Duodenal mucosa (tissue), 2 donors: ENCODE measurements around the gene SCUBE1.

Source experiments
- H3K27ac ChIP-seq: one replicate; pipeline ENCODE4 v1.7.0; 2013; ENCODE audit warnings: low read depth, low read length
- H3K27me3 ChIP-seq, 2 donors: one replicate each; pipeline ENCODE4 v1.7.0; 2013; ENCODE audit warnings: low read length in 2 of 2, control low read depth in 1 of 2; ENCODE audit not compliant: insufficient read depth in 2 of 2, control insufficient read depth in 1 of 2
- H3K36me3 ChIP-seq, 2 donors: one replicate each; pipeline ENCODE4 v1.7.0; 2013; ENCODE audit warnings: low read length in 2 of 2, control low read depth in 1 of 2; ENCODE audit not compliant: insufficient read depth in 2 of 2, control insufficient read depth in 1 of 2
- H3K4me1 ChIP-seq, 2 donors: one replicate each; pipeline ENCODE4 v1.7.0; 2013; ENCODE audit warnings: low read length in 2 of 2, control low read depth in 1 of 2; ENCODE audit not compliant: insufficient read depth in 2 of 2, control insufficient read depth in 1 of 2
- H3K4me3 ChIP-seq, 2 donors: one replicate each; pipeline ENCODE4 v1.7.0; 2013; ENCODE audit warnings: low read length in 2 of 2, low read depth in 1 of 2
- H3K9ac ChIP-seq, 2 donors: one replicate each; pipeline ENCODE4 v1.7.0; 2013; ENCODE audit warnings: low read length in 2 of 2, low read depth in 1 of 2
- H3K9me3 ChIP-seq, 2 donors: one replicate each; pipeline ENCODE4 v1.7.0; 2013; ENCODE audit warnings: low read length in 2 of 2, control low read depth in 1 of 2; ENCODE audit not compliant: control insufficient read depth in 1 of 2

The SCUBE1 gene

GRCh38 chr22:43381693-43382092, 38.5 kb upstream of the SCUBE1 start:
- H3K36me3 ChIP-seq = no peaks in the 10 kb centered on the region
- H3K9me3 ChIP-seq = no peaks in the 10 kb centered on the region
- no peak overlapping the region for H3K27ac ChIP-seq
- H3K4me3 ChIP-seq = no peak overlapping the region
- peaks cover 0 to under 1% of the 10 kb centered on the region in 2 donors for H3K27me3 ChIP-seq
- no peak overlapping the region for H3K9ac ChIP-seq
- peaks cover 11 to 29% of the 10 kb centered on the region in 2 donors for H3K4me1 ChIP-seq

- Histone ChIP-seq H3K36me3 (no peaks in the 10 kb centered on the region), H3K27ac (no peak overlapping the region), H3K27me3 (no peaks in the 10 kb centered on the region), H3K4me3 (no peak overlapping the region), H3K9me3 (peaks cover 0 to 4% of the 10 kb centered on the region in 2 donors), H3K4me1 (peaks cover 11 to 24% of the 10 kb centered on the region in 2 donors), H3K9ac (no peak overlapping the region)
These were observed 34.9 kb upstream of the SCUBE1 start for GRCh38 chr22:43377896-43378704.

DNA sequence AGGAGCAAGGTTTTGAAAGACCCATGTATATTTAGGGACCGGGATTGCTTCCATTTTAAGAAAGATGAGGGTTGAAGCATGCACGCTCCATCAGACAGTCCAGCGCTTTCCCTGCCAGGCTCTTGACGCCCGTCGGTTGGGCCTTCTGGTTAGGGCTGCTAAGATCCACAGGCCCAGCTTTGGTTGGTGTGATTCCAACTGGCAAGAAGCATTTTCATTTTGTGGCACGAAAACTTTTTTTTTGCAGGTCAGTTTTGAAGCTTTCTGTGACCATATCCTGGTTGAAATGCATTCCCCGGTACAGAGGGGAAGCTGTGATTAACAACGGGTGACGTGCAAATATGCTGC, 34.4 kb upstream of the SCUBE1 start:
- no peaks in the 10 kb centered on the region for H3K36me3 ChIP-seq
- no peak overlapping the region for H3K9ac ChIP-seq
- peaks cover 0 to 4% of the 10 kb centered on the region in 2 donors for H3K9me3 ChIP-seq
- no peaks in the 10 kb centered on the region for H3K27me3 ChIP-seq
- H3K27ac ChIP-seq = no peak overlapping the region
- no peak overlapping the region for H3K4me3 ChIP-seq
- H3K4me1 ChIP-seq = peaks cover 11 to 24% of the 10 kb centered on the region in 2 donors

DNA sequence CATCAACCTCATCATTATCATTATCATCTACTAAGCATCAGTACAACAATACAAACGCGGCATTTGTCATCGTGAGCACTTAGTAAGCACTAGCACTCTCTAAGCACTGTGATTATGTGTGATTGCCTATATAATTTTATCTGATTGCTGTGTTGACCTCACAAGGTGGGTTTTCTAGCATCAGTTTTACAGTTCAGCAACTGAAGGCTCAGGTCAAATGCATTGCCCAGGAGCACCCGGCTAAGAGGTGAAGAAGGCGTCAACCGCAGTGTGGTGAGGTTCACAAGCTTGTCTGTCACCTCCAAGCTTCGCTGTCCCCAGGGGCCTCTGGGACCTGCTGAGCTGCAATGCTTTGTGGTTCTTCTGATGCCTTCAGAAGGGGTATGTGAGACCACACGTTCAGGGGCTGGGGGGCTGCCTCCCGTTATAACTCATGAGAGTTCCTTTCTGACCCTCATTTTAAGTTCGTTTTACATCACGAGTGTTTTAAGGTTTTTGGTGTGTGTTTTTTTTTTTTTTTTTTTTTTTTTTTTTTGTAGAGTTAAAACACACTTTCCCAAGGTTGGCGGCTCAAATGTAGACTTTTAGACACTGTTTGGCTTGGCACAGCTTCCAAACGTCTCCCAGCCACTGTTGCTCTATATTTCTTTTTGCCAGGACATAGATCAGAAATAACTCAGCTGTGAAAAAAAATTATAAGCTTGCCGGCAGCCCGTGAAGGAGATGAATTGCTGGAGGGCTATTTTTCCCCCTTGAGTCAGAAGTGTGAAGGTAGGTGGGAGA, 33.8 kb upstream of the SCUBE1 start:
- no peaks in the 10 kb centered on the region for H3K27me3 ChIP-seq
- no peak overlapping the region for H3K9ac ChIP-seq
- no peaks in the 10 kb centered on the region for H3K36me3 ChIP-seq
- H3K27ac ChIP-seq = no peak overlapping the region
- peaks cover 0 to 4% of the 10 kb centered on the region in 2 donors for H3K9me3 ChIP-seq
- H3K4me1 ChIP-seq = peaks cover 11 to 24% of the 10 kb centered on the region in 2 donors
- no peak overlapping the region for H3K4me3 ChIP-seq

GRCh38 chr22:43375951-43376455, 32.8 kb upstream of the SCUBE1 start:
- Histone ChIP-seq H3K4me3 (no peak overlapping the region), H3K9ac (no peak overlapping the region), H3K36me3 (no peaks in the 10 kb centered on the region), H3K4me1 (peaks cover 7 to 18% of the 10 kb centered on the region in 2 donors), H3K27me3 (no peaks in the 10 kb centered on the region), H3K9me3 (peaks cover 0 to 4% of the 10 kb centered on the region in 2 donors), H3K27ac (no peak overlapping the region)

GRCh38 chr22:43370036-43370435, 26.9 kb upstream of the SCUBE1 start:
- peaks cover 0 to 4% of the 10 kb centered on the region in 2 donors for H3K27me3 ChIP-seq
- no peak overlapping the region for H3K9ac ChIP-seq
- H3K4me3 ChIP-seq = no peak overlapping the region
- peaks cover 0 to 4% of the 10 kb centered on the region in 2 donors for H3K9me3 ChIP-seq
- H3K4me1 ChIP-seq = no peaks in the 10 kb centered on the region
- no peaks in the 10 kb centered on the region for H3K36me3 ChIP-seq
- H3K27ac ChIP-seq = no peak overlapping the region

DNA sequence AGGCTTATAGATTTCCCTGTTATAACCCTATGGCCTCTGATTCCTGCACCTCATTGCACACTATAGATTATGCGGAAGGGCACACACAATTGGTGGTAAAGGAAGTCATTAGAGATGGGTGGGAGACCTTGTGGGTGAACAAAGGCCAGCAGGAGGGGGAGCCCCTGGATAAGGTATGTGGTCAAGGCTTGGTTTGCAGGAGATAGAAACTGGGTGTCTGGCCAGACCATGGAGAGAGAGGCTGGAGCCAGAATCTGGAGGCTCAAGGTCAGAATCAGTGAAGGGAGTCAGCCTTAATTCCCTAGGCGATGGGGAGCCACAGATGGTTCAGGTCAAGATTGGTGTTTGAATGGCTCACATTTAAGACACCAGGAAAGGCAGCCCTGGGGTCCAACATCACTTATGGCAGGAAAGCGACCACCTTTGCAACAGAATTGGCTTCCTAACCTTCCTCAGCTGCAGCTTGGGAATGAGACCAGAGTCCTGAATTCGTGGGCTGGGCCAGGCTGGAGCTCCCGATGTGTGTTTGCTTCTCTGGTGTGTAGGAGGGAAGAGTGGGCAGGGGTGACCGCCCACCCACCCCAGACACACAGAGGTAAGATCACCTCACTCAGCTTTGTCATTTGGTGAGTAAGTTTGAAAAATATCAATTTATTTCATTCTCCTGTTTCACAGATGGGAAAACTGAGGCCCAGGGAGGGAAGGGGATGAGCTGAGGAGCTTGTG, 22.7 kb upstream of the SCUBE1 start:
- Histone ChIP-seq H3K9ac (no peak overlapping the region), H3K27ac (no peak overlapping the region), H3K4me1 (no peaks in the 10 kb centered on the region), H3K4me3 (no peak overlapping the region), H3K36me3 (no peaks in the 10 kb centered on the region), H3K27me3 (peaks cover 0 to 4% of the 10 kb centered on the region in 2 donors), H3K9me3 (no peaks in the 10 kb centered on the region)

DNA sequence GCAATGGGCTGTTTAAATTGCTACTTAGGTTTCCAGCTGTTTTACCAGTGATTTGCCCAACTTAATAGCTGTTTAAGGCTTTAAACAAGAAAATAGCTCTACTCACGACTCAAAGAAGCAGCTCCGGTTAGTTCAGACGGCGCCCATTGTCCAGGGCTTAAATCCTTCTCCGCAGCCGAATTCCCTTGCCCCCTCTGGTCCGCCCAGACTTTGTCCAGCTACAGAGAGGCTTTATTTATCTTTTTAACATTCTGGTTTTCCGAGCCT, 20.9 kb upstream of the SCUBE1 start:
- Histone ChIP-seq H3K4me3 (no peak overlapping the region), H3K4me1 (no peaks in the 10 kb centered on the region), H3K36me3 (no peaks in the 10 kb centered on the region), H3K27me3 (no peaks in the 10 kb centered on the region), H3K27ac (no peak overlapping the region), H3K9ac (no peak overlapping the region), H3K9me3 (no peaks in the 10 kb centered on the region)

DNA sequence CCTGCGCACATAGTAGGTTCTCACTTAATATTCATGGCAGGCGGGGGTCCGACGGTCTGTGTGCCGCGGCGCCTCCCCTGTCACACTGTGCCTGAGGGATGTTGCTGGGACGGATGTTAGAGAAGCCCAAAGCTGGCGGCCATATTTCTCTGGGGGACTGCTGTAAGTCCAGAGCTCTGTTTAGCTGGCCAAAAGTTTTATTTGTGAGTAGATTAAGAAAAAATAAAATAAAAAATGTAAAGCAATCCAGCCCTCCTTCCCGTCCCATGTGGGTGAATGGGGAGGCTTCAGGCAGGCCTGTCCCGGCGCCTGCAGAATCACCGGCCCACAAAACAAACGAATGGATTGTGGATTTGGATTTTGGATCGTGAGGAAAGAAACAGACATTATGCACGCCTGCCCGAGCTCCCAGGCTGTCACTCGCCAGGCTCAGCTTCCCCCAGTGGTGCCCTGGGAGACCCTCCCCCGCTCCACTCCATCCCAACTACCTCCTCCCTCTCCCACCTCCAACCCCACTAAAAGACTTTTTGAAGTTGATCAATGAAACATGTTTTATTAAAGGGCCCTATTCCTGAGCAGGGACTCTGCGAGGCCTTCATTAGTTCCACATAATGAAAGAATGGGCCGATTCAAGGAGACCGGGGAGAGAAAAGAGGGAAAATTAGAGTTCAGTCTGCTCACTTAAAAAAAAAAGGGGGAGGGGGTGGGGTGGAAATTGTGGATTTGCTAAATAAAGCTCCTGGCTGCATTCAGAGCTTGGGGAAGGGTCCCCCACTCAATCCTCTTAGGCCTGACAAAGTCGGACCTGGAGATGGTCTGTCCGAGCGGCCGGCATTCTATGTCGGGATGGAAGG, 20.4 kb upstream of the SCUBE1 start:
- no peak overlapping the region for H3K4me3 ChIP-seq
- H3K27ac ChIP-seq = no peak overlapping the region
- H3K36me3 ChIP-seq = no peaks in the 10 kb centered on the region
- H3K9me3 ChIP-seq = no peaks in the 10 kb centered on the region
- H3K4me1 ChIP-seq = no peaks in the 10 kb centered on the region
- H3K27me3 ChIP-seq = no peaks in the 10 kb centered on the region
- H3K9ac ChIP-seq = no peak overlapping the region
